GOT3 (cell line): ENCODE data around the gene MAD2L1BP.
"Not testable (repeated sequence)": the region's sequence is repeated elsewhere in the genome, so short reads cannot be mapped to it uniquely, and the experiment has no call there.

Experiments used
- DNase-seq: peaks from one replicate; lab custom pipeline; 2025; ENCODE audit warnings: mixed read lengths; lab: John Stamatoyannopoulos, UW

The MAD2L1BP gene

DNA sequence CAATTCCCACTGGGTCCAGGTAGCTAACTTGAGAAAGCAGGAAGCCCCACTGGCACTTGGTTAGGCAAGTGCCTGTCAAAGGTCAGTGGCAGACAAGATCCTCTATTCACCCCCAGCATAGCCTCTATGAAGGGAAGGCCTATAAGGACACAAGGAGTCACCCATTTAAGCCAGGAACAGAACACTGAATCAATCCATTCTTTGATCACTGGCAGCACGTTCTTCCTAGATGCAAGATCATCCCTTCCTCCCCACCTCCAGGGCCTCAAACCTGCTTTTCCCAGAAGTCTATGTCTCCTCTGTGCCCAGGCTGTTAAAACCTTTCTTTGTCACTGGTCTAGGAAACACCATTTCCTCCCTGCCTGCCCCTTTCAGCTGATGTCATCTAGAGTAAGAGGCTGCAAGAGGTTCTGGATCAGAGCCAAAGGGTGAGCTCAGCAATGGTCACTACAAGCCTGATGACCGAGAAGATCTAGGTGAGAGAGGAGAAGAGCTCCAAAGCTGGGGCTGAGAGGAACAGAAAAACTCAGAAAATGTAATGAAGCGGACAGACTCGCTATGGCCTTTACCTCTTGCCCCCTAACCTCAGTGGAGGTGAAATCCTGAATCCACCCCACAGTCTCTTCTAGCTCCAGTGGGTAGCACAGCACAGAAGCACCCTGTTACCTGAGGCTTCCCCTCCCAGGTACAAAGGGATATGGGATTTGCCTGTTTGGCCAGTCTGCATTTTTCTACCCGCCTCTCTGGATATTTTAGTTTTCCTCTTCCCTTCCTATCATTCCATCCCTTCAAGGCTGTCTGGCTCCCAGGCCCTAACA is 8.4 kb upstream of the MAD2L1BP start:
- DNase-seq, result peak; percentile 52

DNA sequence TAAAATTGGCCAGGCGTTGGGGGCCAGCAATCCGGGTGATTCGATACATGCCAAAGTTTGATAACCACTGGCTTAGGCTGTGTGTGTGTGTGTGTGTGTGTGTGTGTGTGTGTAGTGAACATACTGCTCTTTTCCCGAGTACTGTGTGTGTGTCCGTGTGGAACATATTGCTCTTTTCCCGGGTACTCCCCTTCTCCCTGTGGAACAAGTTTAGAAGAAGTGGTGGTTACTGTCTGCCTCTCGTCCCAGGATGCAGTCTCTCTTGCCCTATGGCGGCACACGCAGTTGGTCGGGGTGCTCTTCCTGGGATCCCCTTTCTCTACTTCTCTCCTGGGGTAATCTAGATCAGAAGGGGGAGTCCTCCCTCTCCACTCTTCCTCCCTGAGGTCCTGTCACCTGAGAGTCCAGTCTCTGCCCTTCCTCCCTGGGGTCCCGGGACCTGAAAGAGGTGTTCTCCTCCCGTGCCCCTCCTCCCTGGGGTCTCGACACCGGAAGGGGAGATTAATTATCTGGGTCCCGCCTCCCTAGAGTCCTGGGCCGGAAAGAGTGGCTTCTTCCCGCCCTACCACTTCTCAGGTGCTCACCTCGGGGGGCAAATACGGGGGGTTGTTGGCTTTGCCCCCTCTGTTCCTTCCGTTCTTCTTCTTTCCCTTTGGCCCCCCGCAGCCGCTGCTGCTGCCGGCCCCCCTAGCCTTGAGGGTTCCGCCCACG is 7.1 kb upstream of the MAD2L1BP start:
- DNase-seq, result no peak

- peak; percentile 87 for DNase-seq
These were observed 6.5 kb upstream of the MAD2L1BP start, which contains the start of gene GTPBP2 for GRCh38 chr6:43629104-43629504. Gene GTPBP2 (minus strand): TSS chr6:43629264. CDS start chr6:43629162, 102 bp downstream.

GRCh38 chr6:43629505-43630300 is 5.9 kb upstream of the MAD2L1BP start:
- DNase-seq, result peak; percentile 83

GRCh38 chr6:43630980-43631619 is 4.5 kb upstream of the MAD2L1BP start:
- DNase-seq, result no peak

- DNase-seq, result not testable (repeated sequence)
These were observed 2.6 kb upstream of the MAD2L1BP start for GRCh38 chr6:43633002-43633401.

DNA sequence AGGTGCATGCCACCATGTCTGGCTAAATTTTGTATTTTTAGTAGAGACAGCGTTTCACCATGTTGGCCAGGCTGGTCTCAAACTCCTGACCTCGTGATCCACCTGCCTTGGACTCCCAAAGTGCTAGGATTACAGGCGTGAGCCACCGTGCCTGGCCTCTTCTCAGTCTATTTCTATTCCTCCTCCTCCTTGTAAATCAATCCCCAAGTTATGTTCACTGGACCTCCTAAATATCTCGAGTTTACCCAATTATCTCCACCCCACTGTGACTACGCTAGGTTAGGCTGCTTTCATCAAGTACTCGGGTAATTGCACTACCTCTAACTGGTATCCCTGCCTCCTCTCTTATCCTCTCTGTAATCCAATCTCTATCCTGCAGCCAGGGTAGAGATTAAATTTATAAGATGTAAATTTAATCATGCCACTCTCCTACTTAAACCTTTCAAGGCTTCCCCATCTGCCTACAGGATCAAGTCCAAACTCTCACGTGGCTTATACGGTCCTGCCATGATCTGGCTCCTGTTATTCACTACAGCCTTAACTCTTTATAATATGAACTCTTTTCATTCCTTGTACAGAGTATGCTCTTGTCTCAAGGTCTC is 837 bp upstream of the MAD2L1BP start:
- DNase-seq, result no peak

GRCh38 chr6:43636308-43636659 is 644 bp downstream of the MAD2L1BP start:
- DNase-seq, result no peak

GRCh38 chr6:43639984-43640800 is 4.6 kb downstream of the MAD2L1BP start:
- no peak for DNase-seq

DNA sequence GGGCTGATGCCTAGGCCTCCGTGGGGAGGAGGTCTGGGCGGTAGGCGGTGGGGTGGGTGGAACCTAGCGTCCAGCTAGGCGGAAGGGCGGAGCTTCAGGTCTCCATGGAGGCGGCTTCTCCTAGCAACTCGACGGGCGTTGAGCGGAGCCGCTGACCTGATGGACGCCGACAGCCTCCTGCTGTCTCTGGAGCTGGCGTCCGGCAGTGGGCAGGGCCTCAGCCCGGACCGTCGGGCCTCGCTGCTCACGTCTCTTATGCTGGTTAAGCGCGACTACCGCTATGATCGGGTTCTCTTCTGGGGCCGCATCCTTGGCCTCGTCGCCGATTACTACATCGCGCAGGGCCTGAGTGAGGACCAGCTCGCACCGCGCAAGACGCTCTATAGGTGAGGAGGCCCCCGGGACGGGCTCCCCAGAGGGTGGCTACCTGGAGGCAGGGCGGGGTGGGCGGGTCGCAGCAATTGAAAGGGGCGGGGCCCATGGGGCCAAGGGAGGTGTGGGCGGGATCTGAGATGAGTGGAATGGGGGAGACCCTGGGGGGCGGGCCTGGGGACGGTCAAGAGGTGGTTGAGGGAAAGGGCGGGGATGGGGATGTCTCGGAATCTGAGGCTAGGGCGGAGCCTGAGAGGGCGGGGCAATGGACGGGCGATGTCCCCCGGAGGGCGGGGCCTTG is 9.4 kb downstream of the MAD2L1BP start, which contains the start of gene RSPH9:
RSPH9 (plus strand) TSS at position 97 of the 673 bp plus-strand sequence; CDS start at position 160, 63 bp downstream.
- no peak for DNase-seq

GRCh38 chr6:43645613-43645964 is 9.9 kb downstream of the MAD2L1BP start:
- DNase-seq, result no peak

DNA sequence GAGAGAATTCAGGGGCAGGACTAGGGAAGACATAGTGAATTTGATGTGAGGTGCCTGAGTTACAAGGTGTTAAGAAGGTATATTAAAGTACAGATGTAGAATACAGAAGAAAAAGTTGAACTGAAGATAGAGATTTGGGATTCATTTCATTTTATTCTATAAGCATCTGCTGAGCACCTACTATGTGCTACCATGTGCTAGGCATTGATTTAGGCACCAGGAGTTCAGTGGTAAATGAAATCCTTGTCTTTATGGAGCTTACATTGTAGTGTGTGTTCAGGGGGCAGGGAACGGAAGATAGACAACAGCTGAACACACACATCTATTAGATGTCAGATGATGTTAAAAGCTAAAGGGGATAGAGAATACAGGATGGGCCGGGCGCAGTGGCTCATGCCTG is 12.0 kb downstream of the MAD2L1BP start:
- no peak for DNase-seq

DNA sequence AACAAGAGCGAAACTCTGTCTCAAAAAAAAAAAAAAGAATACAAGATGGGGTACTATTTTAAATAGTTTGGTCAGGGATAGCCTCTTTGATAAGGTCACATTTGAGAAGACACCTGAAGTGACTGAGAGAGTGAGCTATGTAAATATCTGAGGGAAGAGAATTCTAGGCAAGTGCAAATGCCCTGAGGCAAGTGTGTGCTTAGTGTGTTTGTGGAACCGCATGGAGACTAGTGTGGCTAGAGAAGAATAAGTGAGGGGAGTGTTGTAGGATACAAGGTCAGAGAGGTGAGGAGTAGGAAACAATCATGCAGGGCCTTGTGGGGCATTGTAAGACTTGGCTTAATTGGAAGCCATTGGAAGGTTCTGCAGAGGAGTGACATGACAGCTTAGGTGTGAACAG is 12.6 kb downstream of the MAD2L1BP start:
- no peak for DNase-seq

DNA sequence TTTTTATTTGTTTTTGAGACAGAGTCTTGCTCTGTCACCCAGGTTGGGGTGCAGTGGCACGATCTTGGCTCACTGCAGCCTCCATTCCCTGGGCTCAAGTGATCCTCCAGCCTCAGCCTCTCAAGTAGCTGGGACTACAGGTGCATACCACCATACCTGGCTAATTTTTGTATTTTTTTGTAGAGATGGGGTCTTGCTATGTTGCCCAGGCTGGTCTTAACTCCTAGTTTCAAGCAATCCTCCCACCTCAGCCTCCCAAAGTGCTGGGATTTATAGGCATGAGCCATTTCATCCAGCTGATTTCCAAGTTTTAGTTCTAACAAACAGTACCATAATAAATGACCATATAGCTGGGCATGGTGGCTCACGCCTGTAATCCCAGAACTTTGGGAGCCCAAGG is 17.2 kb downstream of the MAD2L1BP start:
- not testable (repeated sequence) for DNase-seq

GRCh38 chr6:43657221-43657802 is 21.7 kb downstream of the MAD2L1BP start:
- DNase-seq, result no peak

DNA sequence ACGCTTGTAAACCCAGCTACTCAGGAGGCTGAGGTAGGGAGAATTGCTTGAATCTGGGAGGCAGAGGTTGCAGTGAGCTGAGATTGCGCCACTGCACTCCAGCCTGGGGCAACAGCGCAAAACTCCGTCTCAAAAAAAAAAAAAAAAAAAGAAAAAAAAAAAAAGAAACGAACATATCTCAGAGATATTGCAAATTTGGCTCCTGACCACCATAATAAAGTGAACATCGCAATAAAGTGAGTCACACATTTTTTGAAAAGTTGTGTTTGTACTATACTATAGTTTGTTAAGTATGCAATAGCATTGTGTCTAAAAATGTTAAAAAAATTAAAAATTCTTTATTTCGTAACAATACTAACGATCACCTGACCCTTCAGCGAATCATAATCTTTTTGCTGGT is 22.5 kb downstream of the MAD2L1BP start:
- no peak for DNase-seq

DNA sequence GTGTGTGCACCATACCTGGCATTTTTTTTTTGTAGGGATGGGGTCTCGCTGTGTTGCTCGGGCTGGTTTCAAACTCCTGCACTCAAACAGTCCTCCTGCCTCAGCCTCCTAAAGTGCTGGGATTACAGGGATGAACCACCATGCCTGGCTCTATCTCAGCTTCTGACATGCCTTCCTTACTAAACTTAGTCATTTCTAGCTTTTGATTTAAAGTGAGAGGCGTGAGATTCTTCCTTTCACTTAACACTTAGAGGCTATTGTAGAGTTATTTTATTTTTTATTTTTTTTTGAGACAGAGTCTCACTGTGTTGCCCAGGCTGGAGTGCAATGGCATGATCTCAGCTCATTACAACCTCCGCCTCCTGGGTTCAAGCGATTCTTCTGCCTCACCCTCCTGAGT is 27.3 kb downstream of the MAD2L1BP start:
- not testable (repeated sequence) for DNase-seq

- no peak for DNase-seq
These were observed 29.7 kb downstream of the MAD2L1BP start for GRCh38 chr6:43665376-43665775.

- DNase-seq, result no peak
These were observed 30.7 kb downstream of the MAD2L1BP start for GRCh38 chr6:43666196-43666920.
